ENCODE results near the gene GLIS1. TPM values are rescaled to one million over a fixed set of nuclear protein-coding genes. Genes with fewer than 3 reads are reported as not detected.
A peak's percentile ranks its signal among the peaks of the same experiment; 100 is the strongest.

GLIS1 gene
- total RNA-seq, 1 donor from 2014 or later: not detected

DNA sequence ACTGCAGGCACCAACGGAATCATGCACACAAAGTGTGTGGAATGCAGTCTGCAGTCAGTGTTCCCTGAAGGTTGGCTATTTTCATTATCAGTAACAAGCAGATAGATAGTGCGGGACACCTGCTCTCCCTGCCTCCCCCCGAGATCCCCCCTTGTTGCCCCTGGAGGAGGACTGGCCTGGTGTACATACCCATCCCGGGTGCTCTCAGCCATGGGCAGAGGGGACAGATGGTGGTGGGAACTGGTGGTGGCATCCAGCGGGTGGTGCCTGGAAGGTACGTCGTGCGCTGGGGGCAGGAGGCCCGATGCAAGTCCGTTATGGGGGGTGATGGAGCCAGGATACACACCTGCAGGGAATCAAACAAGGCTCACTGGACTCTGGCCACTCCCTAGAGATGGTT, 224.5 kb downstream of the GLIS1 start:
- no peak for DNase-seq (ENCODE audit: low spot score in 2 of 2)
- Histone ChIP-seq H3K4me3 (no peak overlapping the region), H3K9me3 (no peaks in the 10 kb centered on the region), H3K36me3 (no peaks in the 10 kb centered on the region), H3K4me1 (peaks cover 4 to 25% of the 10 kb centered on the region in 2 donors), H3K27ac (no peak overlapping the region), H3K27me3 (no peaks in the 10 kb centered on the region)
- intact Hi-C loops (cut with DNase I): no loop called here
- TF ChIP-seq, protein P1, sequence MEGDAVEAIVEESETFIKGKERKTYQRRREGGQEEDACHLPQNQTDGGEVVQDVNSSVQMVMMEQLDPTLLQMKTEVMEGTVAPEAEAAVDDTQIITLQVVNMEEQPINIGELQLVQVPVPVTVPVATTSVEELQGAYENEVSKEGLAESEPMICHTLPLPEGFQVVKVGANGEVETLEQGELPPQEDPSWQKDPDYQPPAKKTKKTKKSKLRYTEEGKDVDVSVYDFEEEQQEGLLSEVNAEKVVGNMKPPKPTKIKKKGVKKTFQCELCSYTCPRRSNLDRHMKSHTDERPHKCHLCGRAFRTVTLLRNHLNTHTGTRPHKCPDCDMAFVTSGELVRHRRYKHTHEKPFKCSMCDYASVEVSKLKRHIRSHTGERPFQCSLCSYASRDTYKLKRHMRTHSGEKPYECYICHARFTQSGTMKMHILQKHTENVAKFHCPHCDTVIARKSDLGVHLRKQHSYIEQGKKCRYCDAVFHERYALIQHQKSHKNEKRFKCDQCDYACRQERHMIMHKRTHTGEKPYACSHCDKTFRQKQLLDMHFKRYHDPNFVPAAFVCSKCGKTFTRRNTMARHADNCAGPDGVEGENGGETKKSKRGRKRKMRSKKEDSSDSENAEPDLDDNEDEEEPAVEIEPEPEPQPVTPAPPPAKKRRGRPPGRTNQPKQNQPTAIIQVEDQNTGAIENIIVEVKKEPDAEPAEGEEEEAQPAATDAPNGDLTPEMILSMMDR (IDR thresholded peaks at IDR 0.05): no peak

GRCh38 chr1:53513846-53514245, 225.1 kb downstream of the GLIS1 start:
- Histone ChIP-seq H3K36me3 (no peaks in the 10 kb centered on the region), H3K4me1 (peaks cover 4 to 23% of the 10 kb centered on the region in 2 donors), H3K4me3 (no peak overlapping the region), H3K27me3 (no peaks in the 10 kb centered on the region), H3K9me3 (no peaks in the 10 kb centered on the region), H3K27ac (no peak overlapping the region)
- DNase-seq (ENCODE audit: low spot score in 2 of 2): no peak
- intact Hi-C loops (cut with DNase I): no loop called here
- TF ChIP-seq, protein P1 (IDR thresholded peaks at IDR 0.05): no peak

DNA sequence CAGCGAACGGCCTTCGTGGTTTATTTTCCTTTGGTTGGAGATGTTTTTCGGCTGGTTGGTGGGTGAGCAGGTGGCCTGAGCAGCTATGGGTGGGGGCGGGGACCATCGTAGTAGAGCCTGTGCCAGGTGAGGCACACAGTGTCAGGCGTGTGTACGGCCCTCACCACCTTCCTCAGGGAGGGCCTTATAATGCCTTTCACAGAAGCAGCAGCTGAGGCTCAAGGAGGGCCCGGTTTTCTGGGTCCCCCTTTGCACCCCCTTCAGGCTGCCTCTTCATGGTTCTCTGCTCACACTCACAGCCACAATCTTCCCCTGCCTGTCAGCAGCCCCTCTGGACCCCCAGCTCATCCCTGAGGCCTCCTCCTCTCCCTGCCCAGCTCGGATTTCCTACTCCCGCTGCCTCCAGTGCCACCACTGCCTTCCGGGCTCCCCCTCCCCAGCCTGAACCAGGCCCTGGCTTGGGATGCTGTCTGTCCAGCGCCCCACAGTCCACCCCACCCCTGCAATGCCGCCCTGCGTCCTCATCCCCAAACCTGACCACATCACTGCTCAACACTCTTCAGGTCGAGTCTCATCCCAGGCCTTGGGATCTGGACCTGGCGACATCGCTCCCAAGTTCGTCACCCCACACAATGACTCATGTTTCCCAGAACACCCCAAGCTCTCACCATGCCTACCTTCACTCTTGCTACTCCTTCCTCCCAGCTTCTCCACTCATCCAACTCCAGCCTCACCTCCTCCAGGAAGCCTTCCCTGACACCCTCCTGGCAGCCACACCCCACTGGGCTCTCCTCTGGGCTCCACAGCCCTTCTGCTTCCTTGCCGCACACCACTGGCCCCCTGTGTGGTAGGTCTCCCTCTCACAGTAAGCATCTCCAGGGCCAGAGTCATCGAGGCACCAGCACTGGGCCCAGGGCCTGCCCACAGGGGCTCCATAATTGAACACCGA, 225.9 kb downstream of the GLIS1 start:
- H3K9me3 ChIP-seq: no peaks in the 10 kb centered on the region
- H3K27me3 ChIP-seq: no peaks in the 10 kb centered on the region
- no peak for DNase-seq (ENCODE audit: low spot score in 2 of 2)
- H3K27ac ChIP-seq: peak overlapping the region; percentile 61 to 65
- no peak overlapping the region for H3K4me3 ChIP-seq
- intact Hi-C loops (cut with DNase I): no loop called here
- no peaks in the 10 kb centered on the region for H3K36me3 ChIP-seq
- TF ChIP-seq, protein P1 (IDR thresholded peaks at IDR 0.05): no peak
- H3K4me1 ChIP-seq: peaks cover 4 to 23% of the 10 kb centered on the region in 2 donors

DNA sequence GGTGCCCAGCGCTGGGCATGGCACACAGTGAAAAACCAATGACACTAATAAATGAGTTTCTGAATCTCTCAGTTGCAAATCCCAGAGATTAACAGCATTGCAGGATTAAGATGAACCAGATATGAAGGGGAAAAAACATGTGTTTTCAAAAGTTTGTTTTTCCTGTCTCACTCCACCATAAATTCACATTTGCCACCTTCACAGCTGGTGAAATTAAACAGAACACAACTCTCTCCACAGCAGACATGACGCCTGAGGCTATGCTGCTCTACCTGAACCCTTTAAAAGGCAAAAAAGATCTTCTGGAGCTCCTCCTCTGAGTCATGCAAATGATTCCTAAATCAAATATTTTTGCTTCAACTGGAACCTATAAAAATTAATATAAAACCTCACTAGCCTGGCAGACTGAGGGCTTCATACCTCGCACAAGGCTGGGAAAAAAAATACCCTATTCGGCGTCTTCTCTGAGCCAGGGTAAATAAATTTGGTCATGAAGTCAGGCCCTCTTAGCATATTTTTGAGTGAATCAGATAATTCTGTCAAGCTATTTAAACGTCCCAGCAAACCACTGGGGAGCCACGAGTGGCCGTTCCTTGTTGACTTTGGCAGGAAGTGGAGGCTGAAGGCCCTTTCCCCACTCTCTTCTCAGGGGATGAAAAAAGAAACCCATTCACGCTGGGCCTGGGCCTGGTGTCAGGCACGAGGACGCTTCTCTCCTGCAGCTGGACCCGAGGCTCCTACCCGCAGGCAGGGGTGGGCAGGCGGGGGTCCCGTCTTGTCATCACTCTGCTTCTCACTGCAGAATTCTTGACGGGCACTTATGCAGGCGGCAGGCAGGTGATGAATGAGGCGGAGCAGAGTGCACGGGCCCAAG, 226.8 kb downstream of the GLIS1 start:
- Histone ChIP-seq H3K4me3 (no peak overlapping the region), H3K9me3 (no peaks in the 10 kb centered on the region), H3K27ac (peak overlapping the region; percentile 61 to 65), H3K36me3 (no peaks in the 10 kb centered on the region), H3K27me3 (no peaks in the 10 kb centered on the region), H3K4me1 (peaks cover 4 to 23% of the 10 kb centered on the region in 2 donors)
- DNase-seq (ENCODE audit: low spot score in 2 of 2): peak in 1 of 2 donors; percentile 84
- intact Hi-C loops (cut with DNase I): no loop called here
- TF ChIP-seq, protein P1 (IDR thresholded peaks at IDR 0.05): no peak

GRCh38 chr1:53511323-53511932, 227.5 kb downstream of the GLIS1 start:
- DNase-seq (ENCODE audit: low spot score in 2 of 2): no peak
- Histone ChIP-seq H3K36me3 (no peaks in the 10 kb centered on the region), H3K9me3 (no peaks in the 10 kb centered on the region), H3K27me3 (no peaks in the 10 kb centered on the region), H3K27ac (peak overlapping the region; percentile 61 to 65), H3K4me1 (peaks cover 4 to 23% of the 10 kb centered on the region in 2 donors), H3K4me3 (no peak overlapping the region)
- intact Hi-C loops (cut with DNase I): no loop called here
- TF ChIP-seq, protein P1 (IDR thresholded peaks at IDR 0.05): no peak
